22Rv1 (cell line): Measurements from ENCODE around the gene CAMTA1.

ENCODE experiments used
- H3K27ac ChIP-seq: fragments of 450-650 bp; 2 replicates; pipeline ENCODE4 v1.5.1; 2017
- ZFX ChIP-seq: fragments of 450-650 bp; IDR thresholded peaks from 2 replicates; pipeline ENCODE4 v1.6.1; 2017; ENCODE audit warnings: antibody characterized with exemption, borderline replicate concordance
- TF ChIP-seq, protein P1 (sequence below): fragments of 450-650 bp; IDR thresholded peaks from 2 replicates; pipeline ENCODE4 v1.5.1; 2017; ENCODE audit warnings: mild to moderate bottlenecking

Gene CAMTA1

DNA sequence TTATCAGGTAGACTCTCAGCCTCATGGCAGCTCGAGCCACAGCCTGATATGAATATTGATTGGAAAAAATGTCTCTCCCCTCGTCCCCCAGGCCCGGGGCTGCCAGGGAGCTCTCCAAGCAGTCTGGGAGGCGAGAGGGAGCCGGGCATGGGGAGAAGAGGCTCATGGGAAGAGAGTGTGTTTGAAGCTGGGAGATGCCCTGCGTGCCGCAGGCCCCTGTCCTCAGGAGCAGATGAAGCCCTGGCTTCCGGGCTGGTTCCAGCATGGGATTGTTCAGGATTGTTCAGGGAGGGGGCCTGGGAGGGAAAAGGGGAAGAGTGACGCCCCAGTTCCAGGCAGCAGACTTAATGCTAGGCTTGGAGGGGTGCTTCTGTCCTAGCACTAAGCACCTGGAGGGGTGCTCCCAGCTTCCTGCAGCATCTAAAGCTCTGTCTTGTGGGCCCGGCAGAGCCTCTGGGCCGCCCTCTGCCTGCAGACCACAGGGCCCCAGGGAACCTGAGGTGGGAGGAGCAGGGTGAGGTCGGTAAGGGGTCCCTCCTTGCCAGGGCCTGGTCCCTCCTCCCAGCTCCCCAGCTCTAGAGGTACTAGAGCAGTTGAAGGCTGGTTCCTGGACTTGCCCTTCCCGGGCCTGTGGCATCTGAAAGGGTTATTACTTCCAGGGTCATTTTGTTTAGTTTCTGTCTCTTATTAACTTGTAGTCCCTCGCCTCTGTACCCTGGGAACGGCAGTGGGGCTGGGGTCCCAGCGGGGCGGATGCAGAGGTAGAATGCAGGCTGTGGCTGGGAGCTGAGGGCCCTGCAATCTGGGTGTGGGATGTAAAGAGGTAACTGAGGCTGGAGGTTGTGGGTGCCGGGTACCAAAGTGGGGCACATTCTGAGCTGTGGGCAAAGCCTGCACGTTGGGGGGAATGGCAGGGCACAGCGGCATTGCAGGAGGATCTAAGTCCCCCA lies 651.1 kb downstream of the CAMTA1 start:
- H3K27ac ChIP-seq, result no peak overlapping the region
- no peak for TF ChIP-seq ZFX
- TF ChIP-seq, protein P1, sequence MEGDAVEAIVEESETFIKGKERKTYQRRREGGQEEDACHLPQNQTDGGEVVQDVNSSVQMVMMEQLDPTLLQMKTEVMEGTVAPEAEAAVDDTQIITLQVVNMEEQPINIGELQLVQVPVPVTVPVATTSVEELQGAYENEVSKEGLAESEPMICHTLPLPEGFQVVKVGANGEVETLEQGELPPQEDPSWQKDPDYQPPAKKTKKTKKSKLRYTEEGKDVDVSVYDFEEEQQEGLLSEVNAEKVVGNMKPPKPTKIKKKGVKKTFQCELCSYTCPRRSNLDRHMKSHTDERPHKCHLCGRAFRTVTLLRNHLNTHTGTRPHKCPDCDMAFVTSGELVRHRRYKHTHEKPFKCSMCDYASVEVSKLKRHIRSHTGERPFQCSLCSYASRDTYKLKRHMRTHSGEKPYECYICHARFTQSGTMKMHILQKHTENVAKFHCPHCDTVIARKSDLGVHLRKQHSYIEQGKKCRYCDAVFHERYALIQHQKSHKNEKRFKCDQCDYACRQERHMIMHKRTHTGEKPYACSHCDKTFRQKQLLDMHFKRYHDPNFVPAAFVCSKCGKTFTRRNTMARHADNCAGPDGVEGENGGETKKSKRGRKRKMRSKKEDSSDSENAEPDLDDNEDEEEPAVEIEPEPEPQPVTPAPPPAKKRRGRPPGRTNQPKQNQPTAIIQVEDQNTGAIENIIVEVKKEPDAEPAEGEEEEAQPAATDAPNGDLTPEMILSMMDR, result no peak

DNA sequence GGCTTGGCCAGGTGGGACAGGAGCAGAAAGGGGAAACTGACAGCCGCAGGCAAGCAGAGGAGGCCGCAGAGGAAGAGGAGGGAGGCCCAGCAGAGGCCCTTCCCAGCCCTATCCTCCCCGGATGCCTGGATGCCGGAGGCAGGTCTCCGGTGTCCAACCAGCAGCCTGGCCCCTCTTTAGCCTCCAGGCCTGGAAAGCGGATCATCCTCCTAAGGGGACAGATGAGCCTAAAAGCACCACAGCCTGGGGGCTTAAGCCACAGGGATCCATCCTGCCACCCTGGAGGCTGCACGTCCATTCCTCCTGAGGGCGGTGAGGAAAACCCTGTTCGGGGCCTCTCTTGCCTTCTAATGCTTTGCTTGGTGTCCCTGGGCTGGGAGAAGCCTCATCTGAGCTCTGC lies 651.8 kb downstream of the CAMTA1 start:
- TF ChIP-seq, protein P1, result no peak
- no peak for TF ChIP-seq ZFX
- no peak overlapping the region for H3K27ac ChIP-seq

DNA sequence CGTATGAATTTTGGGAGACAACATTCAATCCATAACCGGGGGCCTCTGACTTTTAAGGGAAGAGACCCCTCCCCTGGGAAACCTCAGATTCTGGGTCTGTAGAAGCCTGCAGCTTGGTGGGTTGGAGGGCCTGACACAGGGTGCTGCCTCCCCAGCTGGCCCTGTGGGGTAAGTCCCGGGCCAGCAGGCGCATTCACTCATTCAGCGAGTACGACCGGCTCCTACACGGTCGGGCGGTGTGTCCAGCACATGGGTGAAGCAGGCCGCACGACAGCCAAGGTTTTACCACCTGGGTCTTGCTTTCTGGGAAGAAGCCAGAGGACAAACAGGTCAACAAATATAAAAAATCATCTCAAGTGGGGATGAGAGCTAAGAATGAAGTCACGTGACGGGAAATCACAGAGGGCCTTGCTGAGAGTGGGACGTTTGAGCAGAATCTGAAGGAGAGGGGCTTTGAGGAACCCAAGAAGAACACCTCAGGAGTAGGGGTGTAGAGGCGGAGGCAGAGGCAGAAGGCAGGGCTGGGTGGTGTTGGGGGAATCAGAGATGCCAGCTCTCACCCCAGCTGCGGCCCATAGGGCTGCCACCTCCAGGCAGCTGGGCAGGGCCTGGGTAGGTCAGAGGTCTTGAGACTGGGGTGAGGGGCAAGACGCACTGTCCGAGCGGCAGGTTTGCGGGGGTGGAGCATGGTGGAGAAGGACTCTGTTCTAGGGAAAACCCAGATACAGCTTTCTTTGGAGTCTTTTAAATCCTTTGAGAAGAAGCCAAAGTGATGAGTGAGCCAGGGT lies 652.5 kb downstream of the CAMTA1 start:
- H3K27ac ChIP-seq, result no peak overlapping the region
- no peak for TF ChIP-seq ZFX
- TF ChIP-seq, protein P1, result no peak

DNA sequence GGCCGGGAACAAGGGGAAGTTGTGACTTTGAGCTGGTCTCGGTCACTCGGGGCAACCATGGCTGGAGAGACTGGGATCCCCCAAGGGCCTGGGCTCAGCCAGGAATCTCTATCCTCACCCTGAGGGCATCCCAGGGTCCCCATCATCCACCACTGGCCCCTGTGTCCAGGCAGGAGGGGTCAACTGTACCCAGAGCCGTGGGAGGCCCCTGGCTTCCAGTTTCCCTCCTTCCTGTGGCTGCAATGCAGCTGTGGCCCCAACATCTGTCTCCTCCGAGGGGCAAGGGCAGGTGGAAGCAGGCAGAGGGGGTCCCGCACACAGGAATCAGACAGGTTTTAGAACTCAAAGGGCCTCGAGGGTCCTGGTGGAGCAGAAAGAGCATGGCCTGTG lies 653.1 kb downstream of the CAMTA1 start:
- H3K27ac ChIP-seq, result no peak overlapping the region
- TF ChIP-seq ZFX, result no peak
- TF ChIP-seq, protein P1, result no peak

DNA sequence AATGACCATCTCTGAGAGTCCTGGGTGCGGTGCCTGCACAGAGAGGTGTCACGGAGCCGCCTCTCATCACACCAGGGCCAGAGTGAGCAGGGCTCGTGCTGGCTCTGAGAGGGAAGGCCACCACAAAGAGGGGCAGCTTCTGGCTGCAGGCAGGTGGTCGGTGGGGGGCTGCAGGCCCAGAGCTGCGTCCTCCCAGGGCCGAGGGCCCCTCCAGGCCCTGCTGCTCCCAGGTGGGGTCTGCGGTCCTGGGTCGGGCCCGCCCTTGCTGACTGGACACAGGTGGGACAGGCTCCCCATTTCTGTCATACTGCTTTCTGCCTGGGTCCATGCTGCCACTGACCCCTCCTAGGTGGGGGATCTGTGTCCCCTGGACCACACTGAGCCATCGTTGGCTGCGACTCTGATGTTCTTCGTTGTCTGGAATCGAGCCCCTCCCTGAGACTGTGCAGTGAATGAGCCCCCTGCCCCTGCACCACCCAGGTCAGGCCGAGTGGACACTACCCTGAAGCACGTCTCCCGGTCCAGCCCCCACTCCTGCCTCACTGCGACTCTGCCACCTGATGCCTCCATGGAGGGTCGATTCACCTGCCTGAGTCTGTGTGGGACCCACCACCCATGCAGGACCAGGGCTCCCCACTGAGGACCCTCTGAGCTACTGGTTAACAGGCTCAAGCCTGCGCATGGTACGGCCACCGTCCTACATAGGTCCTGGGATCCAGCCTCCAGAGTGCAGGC lies 653.8 kb downstream of the CAMTA1 start:
- H3K27ac ChIP-seq, result no peak overlapping the region
- no peak for TF ChIP-seq ZFX
- TF ChIP-seq, protein P1, result no peak

DNA sequence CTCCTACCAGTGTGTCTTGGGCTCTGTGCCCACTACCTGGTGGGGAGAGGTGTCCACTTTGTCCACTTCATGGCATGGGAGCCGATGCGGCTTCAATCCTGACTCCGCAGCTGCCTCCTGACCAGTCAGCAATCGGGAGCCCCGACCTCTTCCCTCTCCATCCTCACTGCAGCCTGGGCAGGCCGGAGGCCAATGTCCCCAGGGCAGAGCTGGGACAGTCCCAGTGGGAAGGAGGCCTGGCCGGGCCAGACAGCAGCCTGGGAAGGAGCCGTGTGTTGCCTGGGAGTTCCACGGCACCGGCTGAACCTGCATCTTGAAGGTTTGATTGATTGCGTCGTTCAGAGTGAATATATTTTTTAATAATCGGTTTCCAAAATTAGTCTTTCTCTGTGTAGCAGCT lies 654.9 kb downstream of the CAMTA1 start:
- no peak for TF ChIP-seq ZFX
- TF ChIP-seq, protein P1, result no peak
- H3K27ac ChIP-seq, result no peak overlapping the region
